ENCODE data around the gene CYP2B6.
"Not testable (repeated sequence)": the region's sequence is repeated elsewhere in the genome, so short reads cannot be mapped to it uniquely, and the experiment has no call there.

GRCh38 chr19:40970396-40971345, 20.4 kb upstream of the CYP2B6 start:
- not testable (repeated sequence) for TF ChIP-seq CTCF (IDR thresholded peaks at IDR 0.05); EZH2 (IDR thresholded peaks at IDR 0.05; ENCODE audit: borderline replicate concordance, insufficient read depth, low read depth, low read length, poor library complexity, severe bottlenecking)

Data from B cell (primary cell).